ENCODE data around the gene FGFRL1.

The FGFRL1 gene, protein sequence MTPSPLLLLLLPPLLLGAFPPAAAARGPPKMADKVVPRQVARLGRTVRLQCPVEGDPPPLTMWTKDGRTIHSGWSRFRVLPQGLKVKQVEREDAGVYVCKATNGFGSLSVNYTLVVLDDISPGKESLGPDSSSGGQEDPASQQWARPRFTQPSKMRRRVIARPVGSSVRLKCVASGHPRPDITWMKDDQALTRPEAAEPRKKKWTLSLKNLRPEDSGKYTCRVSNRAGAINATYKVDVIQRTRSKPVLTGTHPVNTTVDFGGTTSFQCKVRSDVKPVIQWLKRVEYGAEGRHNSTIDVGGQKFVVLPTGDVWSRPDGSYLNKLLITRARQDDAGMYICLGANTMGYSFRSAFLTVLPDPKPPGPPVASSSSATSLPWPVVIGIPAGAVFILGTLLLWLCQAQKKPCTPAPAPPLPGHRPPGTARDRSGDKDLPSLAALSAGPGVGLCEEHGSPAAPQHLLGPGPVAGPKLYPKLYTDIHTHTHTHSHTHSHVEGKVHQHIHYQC

GRCh38 chr4:1011022-1011665 lies at the start of gene FGFRL1:
Gene FGFRL1 (plus strand): TSS chr4:1011626. CDS start chr4:1012486, 860 bp downstream.
- DNase-seq (ENCODE audit: low spot score), result peak; percentile 96

DNA sequence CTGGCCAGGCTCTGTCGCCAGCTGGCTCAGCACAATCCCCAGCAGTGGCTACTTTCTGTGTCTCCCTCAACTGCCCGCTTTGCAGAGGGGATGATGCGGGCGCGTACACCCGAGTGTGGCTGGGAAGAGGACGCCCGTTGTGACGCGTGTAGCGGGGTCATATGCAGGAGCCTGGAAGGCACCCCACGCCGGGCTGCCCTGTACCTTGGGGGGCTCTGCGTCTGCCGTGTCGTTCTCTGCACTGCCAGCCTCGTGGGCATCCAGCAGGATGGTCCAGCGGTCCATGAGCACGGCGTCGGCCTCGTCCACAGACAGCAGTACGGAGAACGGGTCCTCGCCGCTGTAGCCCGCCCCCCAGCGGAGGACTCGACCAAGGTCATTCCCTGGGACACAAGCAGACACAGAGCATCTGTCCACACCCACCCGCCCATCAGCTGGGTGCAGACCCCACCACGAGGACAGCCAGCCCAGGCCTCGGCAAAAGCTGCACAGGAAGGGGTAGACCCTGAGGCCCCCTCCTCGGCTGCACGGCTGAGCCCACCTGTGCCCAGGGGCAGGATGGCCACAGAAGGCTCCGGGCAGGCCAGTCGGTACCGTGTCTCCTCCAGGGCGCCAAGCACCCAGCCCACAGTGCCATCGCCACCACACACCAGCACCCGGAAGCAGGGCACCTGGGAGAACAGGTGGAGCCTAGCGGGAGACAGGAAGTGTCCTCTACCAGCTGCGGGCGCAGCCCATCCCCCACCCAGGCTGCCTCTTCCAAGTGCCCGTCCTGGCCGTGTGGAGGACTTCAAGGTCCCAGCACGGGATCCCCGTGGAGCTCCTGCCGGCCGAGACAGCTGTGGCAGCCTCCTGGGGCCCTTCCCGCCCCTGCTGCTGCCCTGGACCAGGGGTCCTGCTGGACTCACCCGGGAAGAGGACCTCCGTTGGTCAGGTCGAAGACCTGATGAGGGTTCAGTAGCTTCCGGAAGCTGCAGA lies 48.9 kb upstream of the FGFRL1 start:
- DNase-seq (ENCODE audit: low spot score), result no peak

GRCh38 chr4:963276-964225 lies 47.9 kb upstream of the FGFRL1 start:
- no peak for DNase-seq (ENCODE audit: low spot score)

- no peak for DNase-seq (ENCODE audit: low spot score)
These were observed 46.9 kb upstream of the FGFRL1 start for GRCh38 chr4:964346-965025.

- no peak for DNase-seq (ENCODE audit: low spot score)
These were observed 46.2 kb upstream of the FGFRL1 start for GRCh38 chr4:965048-965765.

- DNase-seq (ENCODE audit: low spot score), result no peak
These were observed 45.7 kb upstream of the FGFRL1 start for GRCh38 chr4:965766-966134.

DNA sequence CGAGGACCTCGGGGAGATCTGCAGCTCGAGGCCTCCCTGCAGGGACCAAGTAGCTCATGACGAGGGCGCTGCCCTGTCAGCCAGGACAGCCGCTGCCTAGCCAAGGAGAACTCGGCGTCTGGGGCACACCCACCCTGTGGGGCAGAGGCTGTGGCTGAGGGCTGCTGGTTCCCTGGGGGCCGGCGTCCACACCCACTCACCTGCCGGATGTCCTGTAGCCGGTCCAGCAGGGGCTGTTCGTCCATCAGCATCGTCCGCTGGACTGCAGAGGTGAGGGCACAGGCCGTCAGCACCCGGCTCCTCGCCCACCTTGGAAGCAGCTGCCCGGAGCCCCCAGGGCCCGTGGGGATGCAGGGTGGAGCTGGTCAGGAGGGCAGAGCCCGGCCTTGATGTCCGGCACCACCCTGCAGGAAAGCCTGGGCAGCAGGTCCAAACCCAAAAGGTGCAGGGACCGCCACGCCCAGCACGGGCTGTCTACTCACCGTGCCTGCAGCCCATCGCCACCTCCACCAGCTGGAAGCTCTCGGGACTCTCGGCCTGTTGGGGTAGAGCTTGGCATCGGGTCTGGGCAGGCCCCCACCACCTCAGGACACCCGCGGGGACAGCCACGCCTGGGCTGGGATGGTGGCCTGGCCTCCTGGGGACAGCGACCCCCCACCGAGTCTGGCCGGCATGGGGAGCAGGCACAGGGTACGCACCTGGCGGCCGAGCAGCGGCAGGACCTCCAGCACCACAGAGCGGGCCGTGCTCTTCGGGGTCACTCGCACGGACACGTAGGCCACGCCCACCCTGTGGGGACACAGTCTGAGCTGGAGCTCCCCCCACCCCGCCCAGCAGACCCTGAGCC lies 44.9 kb upstream of the FGFRL1 start:
- no peak for DNase-seq (ENCODE audit: low spot score)

- DNase-seq (ENCODE audit: low spot score), result no peak
These were observed 44.0 kb upstream of the FGFRL1 start for GRCh38 chr4:967113-968104.

GRCh38 chr4:968221-968620 lies 43.2 kb upstream of the FGFRL1 start:
- no peak for DNase-seq (ENCODE audit: low spot score)

DNA sequence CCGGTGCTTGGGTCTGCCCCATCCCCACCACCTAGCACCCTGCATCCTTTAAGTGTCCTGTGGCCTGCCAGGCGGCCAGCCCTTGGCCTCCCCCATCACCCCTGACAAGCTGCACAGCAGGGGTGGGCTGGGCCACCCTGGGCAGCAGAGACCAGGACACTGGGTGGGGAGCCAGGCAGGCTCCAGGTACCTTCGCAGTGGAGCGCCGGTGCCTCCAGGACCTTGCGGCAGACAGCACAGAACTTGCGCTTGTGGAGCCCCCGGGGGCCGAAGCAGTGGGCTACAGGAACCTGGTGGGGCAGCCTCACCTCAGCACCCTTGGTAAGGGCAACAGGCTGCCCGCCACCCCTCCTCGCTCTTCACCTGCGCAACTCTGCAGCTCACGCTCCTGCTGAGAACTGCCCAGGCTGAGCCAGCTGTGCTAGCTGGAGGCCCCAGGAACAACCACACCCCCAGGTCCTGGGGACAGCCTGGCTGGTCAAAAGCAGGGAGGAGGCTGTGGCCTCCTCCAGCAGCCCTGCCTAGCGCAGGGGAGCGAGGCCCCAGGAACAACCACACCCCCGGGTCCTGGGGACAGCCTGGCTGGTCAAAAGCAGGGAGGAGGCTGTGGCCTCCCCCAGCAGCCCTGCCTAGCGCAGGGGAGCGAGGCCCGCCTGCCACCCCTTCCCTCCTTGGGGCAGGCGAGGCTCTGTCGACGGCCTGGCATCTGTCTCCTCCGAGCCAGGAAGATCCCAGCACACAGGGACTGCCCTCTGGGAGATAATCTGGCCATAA lies 42.6 kb upstream of the FGFRL1 start:
- no peak for DNase-seq (ENCODE audit: low spot score)

DNA sequence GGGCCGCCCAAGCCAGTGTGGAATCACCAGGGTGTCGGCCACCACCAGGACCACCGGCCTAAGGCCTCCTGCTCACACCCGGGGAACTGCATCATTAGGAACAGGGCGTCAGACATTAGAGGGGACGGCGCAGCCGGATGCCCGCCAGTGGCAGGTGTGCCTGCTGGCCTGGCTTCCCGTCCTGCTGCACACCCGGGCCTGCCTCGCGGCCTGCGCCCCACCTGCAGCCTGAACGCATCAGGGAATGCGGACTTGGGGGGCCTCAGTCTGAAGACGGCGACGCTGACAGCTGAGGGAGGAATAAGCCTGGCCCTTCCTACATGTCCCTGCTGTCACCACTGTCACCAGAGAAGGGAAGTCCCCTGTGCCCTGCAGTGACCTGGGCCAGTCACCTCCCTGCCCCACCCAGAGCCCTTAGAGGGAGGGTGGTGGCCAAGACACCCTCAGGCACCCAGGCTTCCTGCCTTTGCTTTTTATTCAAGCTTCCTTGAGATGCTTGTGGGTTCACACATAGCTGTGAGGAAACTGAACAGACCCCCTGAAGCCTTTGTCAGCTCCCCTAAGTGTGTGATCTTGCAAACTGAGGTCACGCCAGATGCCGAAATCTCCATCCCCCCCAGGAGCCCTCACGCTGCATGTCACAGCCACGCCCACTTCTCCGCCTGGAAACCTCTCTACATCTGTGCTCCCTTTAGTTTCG lies 41.2 kb upstream of the FGFRL1 start:
- DNase-seq (ENCODE audit: low spot score), result no peak

DNA sequence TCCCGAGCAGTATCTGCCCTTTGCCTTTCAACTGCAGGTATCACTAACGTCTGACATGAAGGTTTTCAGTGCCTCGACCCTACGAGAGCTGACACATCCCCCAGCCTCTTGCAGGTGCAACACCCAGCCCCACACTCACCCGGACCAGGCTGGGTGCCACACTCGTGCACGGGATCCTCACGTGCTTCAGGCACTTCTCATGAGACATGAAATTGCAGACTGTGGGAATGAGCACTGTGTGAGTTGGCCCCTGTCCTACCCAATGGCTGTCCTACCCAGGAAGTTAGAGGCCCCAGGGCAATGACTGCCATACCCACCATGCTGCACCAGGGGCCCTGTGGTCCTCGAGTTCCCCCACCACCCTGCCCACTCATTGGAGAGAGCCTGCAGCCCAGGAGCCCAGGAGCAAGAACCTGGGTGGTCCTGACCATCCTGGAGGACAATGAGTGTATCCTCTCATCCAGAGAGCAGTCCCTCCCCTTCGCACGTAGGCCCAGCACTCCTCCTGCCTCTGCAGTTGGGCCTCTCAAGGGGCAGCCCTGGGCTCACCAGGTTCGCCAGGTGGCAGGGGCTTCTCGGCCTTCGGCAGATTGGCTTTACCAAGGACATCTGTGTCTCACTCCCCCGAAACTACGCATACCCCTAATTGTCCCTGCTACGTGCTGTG lies 40.4 kb upstream of the FGFRL1 start:
- no peak for DNase-seq (ENCODE audit: low spot score)

DNA sequence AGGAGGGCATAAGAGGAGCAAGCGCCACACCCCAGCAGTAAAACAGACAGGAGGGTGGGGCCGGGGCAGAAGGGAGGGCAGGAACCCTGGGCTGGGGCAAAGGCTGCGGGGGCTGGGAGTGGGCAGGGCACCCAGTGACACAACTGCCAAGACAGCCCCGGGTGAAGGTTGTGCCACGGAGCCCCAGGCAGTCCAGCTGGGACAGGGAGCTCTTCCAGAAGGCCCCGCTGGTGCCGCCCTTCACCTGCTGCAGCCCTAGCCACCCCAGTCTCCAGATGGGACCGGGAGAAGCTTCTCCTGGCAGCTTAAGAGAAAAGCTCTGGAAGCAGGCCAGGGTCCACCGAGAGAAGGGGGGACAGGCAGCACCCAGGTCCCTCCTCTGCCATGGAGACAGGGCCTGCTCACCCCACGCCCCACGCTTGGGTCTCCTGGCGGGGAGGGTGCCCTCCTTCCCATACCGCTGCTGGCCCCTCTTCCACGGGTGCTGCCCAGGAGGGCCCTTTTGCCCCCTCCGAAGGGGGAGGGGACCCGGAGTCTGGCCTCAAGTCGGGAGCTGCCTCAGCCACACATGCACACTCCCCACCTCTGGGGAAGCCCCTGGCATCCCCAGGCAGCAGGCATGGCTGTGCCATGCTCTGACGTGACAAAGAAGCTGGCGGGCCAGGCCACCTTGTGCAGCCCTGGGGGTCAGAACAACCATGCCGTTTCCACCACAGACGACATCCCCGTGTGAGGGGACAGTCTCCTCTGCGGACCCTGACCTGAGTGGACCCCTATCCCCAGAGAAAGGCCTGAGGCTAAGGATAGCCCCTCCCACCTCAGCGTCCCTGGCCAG lies 39.5 kb upstream of the FGFRL1 start:
- no peak for DNase-seq (ENCODE audit: low spot score)

GRCh38 chr4:972651-973424 lies 38.6 kb upstream of the FGFRL1 start:
- DNase-seq (ENCODE audit: low spot score), result no peak
